ENCODE data around the gene FAM200C.

- TF ChIP-seq, protein P1, sequence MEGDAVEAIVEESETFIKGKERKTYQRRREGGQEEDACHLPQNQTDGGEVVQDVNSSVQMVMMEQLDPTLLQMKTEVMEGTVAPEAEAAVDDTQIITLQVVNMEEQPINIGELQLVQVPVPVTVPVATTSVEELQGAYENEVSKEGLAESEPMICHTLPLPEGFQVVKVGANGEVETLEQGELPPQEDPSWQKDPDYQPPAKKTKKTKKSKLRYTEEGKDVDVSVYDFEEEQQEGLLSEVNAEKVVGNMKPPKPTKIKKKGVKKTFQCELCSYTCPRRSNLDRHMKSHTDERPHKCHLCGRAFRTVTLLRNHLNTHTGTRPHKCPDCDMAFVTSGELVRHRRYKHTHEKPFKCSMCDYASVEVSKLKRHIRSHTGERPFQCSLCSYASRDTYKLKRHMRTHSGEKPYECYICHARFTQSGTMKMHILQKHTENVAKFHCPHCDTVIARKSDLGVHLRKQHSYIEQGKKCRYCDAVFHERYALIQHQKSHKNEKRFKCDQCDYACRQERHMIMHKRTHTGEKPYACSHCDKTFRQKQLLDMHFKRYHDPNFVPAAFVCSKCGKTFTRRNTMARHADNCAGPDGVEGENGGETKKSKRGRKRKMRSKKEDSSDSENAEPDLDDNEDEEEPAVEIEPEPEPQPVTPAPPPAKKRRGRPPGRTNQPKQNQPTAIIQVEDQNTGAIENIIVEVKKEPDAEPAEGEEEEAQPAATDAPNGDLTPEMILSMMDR (conservative IDR thresholded peaks at IDR 0.05; ENCODE audit: low read length), result no peak
- TF ChIP-seq EZH2phosphoT487 (IDR thresholded peaks at IDR 0.05; ENCODE audit: borderline replicate concordance, low read depth, low read length), result no peak
Measured at GRCh38 chr5:160435532-160435931, 35.7 kb upstream of the FAM200C start.
